ENCODE results near the gene HES3.

HES3 gene

DNA sequence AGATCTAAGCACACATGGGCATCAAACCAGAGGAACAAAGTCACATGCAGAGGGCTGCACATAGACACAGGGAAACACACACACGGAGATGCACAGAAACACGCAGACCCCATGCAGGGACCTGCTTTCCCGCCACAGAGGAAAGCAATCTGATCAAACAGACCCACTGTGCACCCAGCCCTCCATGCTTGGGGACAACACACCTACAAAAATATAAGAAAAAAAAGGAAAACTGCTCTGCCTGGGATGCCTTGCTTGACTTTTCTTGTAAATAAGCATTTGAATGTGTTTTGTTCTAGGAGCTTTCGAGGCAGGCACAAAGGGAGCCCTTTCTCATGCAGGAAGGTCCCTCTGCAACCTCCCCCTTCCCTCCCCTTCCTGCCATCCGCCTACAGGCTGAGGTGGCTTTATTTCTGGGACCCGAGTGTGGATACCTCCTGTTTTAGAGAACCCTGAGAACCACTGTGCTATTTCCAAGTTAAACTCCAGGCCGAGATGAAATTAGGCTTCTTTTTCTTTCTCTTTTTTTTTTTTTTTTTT lies 4.7 kb upstream of the HES3 start:
- TF ChIP-seq, protein P1, sequence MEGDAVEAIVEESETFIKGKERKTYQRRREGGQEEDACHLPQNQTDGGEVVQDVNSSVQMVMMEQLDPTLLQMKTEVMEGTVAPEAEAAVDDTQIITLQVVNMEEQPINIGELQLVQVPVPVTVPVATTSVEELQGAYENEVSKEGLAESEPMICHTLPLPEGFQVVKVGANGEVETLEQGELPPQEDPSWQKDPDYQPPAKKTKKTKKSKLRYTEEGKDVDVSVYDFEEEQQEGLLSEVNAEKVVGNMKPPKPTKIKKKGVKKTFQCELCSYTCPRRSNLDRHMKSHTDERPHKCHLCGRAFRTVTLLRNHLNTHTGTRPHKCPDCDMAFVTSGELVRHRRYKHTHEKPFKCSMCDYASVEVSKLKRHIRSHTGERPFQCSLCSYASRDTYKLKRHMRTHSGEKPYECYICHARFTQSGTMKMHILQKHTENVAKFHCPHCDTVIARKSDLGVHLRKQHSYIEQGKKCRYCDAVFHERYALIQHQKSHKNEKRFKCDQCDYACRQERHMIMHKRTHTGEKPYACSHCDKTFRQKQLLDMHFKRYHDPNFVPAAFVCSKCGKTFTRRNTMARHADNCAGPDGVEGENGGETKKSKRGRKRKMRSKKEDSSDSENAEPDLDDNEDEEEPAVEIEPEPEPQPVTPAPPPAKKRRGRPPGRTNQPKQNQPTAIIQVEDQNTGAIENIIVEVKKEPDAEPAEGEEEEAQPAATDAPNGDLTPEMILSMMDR (conservative IDR thresholded peaks at IDR 0.05): no peak
- TF ChIP-seq ZFX (IDR thresholded peaks at IDR 0.05): no peak
- H3K27ac ChIP-seq: no peak overlapping the region

DNA sequence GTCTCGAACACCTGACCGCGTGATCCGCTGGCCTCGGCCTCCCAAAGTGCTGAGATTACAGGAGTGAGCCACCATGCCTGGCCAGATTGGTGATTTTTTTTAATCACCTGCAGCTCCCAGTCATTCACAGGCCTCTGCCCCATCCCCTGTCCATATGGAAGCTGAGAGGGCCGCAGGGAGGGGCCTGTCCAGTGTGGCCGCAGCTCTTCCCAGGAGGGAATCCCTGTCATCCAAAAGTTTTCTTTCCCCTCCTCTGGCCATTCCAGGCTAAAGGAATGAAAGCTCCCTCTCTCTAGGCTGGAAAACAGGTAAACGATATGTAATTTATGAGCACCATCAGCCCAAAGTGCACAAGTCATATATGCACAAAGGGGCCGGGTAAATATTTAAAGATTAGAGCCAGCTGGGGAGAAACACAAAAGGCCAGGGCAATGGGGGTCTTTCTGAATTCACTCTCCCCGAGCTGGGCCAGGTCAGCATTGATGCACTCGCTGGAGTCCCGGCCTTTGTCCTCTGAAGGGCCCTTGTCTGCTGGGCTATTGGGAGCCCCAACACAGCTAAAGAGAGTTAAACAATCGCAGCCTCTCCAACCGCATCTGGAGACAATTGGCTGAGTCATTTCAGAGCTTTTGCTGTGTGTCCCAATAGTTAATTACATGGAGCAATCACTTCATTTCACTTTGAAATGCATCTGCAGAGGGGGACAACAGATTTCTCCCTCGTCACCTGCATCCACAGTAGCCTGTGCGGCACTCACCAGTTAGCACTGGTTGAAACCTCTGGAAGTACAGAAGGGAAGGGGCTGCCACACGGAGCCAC lies 3.8 kb upstream of the HES3 start:
- TF ChIP-seq, protein P1 (conservative IDR thresholded peaks at IDR 0.05): no peak
- TF ChIP-seq ZFX (IDR thresholded peaks at IDR 0.05): no peak
- no peak overlapping the region for H3K27ac ChIP-seq

DNA sequence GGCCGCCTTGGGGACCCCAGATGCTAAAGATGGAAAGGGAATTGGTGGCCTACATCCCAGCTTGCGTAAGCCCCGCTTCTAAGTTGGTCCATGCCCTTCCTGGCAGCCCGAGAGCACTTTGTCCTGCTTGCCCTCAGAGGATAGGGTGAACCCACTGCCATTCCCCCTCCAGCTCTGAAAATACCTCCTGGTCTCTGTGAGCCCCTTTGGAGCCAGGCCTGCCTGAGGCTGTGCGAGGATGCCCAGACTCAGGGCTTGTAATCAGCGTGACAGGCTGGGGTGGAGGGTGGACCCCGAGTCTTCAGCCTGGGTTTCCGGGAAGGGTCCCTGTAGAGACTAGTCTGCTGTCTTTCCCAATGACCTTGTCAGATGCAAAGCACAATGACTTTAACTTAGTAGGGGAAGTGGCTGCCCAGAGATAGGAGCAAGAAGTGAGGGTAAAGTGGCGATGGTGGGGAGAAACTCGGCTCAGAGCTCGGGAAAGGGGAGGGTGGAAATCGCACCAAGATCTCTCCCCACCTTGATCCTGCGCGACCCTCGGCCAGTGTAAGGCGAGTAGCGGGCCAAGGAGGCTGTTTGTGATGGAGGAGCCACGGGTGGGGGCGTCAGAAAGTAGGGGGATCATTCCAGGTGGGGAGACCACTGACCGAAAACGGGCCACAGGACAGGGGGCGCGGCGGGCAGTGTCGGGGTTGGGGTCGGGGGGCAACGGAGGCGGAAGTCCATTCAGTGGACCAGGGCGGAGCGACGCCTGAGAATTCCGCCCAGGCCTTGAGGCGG lies 2.7 kb upstream of the HES3 start:
- H3K27ac ChIP-seq: no peak overlapping the region
- TF ChIP-seq, protein P1 (conservative IDR thresholded peaks at IDR 0.05): no peak
- TF ChIP-seq ZFX (IDR thresholded peaks at IDR 0.05): no peak

DNA sequence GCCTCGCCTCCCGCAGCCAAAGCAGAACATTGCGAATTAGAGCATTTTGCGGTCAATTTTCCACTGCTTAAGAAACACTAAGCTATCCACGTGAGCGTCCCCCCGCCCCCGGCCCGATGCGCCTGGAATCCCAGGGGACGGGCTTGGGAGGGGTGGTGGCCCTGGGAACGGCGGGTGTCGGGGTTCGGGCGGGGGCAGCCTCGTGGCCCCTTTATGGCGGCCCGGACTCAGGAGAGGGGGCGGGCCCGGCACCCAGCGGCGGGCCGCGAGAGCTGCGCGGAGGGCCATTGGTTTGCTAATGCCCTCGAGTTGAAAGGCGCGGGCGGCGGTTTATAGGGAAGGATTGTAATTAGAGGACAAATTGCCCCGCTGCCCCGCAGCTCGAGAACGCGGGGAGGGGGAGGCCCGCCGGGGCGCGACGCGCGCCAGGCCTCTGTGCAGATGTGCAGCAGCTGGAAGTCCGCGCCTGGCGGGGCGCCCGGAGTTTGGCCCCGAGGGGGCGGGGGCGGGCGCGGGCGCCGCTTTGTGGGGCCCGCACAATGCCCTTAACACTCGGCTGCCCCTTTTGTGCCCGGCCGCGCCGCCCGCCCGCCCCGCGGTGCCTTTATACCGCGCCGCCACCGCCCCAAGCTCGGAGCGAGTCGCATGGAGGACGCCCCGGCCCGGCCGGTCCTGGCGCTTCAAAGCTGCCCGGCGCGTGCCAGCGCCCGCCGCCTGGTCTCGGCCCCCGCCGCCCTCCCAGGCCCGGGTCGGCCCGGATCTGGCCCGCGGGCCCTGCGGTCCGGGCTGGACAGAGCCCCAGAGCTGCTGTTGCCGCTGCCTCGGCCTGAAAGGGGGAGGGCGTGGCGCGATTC lies 1.9 kb upstream of the HES3 start:
- TF ChIP-seq, protein P1 (conservative IDR thresholded peaks at IDR 0.05): no peak
- no peak for TF ChIP-seq ZFX (IDR thresholded peaks at IDR 0.05)
- H3K27ac ChIP-seq: no peak overlapping the region

DNA sequence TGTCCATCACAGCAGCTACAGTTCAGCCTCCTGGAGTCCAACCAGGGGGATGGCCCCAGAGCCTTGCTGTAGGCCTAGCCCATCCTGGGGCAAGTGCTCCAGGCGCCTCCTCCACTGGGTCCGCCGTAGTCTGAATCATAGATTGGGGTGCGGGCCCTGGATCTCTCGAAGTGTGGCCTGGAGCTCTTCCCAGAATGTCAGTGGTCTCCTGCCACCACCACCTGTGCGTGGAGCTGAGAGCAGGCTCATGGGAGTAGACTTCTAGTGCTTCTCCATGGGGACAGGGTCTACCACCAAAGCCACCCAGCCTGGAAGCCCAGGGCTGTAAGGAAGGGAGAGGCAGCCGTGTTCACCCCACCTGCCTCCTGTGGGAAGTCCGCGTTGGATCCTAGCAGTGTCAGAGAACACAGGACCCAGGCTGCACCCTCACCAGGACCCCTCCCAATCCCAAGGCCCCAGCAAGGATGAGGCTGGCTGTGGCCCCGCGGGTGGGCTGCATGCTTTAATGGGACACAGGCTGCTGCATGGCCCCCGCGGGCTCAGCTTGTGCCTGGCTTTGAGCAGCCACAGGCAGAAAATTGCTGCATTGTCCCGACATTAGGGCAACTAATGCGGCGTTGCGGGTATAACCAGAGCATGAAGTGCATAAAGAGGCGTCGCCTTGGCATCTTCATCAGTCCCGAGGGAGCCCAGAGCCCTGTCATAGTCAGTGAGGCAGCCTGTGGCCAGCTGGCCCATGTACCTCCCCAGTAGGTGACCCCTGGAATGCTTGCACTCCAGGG lies 735 bp upstream of the HES3 start:
- H3K27ac ChIP-seq: no peak overlapping the region
- TF ChIP-seq, protein P1 (conservative IDR thresholded peaks at IDR 0.05): no peak
- TF ChIP-seq ZFX (IDR thresholded peaks at IDR 0.05): no peak

DNA sequence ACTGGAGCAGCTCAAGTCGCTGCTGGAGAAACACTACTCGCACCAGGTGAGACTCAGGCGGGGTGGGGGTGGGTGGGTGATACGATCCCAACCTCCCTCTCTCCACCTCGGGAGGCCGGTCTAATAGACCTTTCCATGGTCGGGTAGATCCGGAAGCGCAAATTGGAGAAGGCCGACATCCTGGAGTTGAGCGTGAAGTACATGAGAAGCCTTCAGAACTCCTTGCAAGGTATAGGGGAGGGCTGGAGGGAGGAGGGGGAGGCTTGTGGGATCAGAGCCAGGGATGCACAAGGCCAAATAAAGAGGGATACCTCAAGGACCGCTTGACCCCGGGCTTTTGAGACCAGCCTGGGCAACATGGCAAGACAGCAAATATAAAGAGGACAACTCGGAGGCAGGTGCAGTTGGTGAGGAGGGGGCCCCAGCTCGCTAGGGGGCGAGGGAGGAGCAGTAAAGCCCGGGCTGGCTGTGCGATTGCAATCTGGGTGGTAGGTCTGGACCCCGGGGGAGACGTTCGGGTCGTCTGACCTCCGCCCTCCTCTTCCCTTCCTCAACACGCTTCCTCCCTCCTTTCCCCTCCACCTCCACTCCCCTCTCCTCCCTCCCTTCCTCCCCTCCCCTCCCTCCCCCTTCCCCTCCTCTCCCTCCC lies 546 bp downstream of the HES3 start:
- TF ChIP-seq, protein P1 (conservative IDR thresholded peaks at IDR 0.05): no peak
- TF ChIP-seq ZFX (IDR thresholded peaks at IDR 0.05): no peak
- H3K27ac ChIP-seq: no peak overlapping the region

Measured in C4-2B (cell line).